ENCODE results near the gene DOK1.

The DOK1 gene

DNA sequence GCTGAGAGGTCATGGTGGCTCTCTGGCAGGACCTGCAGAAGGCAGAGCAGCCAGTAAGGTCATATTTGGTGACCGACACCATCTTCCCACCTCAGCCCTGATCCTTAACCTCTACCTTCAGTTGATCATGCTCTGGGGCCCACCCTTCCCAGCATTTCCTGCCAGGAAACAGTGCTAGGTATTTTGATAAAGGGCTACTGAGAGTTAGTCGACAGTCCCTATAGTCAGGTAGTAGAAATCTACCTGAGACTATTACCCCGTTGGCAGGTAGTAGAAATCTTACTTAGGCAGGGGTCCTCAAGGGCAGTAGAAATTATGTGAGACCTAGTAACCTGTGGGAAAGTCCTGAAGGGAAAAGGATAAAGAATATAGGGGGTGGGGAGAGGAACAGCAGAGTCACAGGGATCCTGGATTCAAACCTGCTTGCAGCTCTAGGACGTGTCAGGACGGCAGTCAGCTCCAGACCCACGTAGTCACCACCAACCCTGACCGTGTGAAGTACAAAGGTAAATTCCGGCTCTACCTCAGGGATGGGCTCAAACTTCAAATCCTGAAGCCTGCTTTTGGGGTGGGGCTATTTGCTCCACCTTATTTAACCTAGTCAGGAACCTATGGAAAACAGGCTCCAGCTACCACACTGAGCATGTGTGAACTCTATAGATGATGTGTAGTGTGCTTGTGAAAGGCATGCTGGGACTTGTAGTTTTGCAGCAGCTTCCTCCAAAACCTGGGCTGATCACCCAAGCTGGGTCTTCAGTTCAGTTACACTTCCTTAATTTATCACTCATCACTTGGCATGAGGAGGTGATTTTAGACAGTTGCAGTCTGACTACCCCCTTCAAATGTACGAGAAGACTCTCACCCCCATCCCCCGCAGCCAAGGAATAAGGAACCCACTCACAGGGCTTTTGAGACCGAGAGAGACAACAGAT, 28.5 kb upstream of the DOK1 start, which contains the start of gene DQX1:
DQX1 (minus strand) TSS at position 515 of the 932 bp plus-strand sequence; CDS start at position 13, 502 bp downstream.
- DNase-seq: peak in 1 of 3 experiments; percentile 39

- no peak for DNase-seq
Observed at GRCh38 chr2:74526649-74527230, 27.8 kb upstream of the DOK1 start.

DNA sequence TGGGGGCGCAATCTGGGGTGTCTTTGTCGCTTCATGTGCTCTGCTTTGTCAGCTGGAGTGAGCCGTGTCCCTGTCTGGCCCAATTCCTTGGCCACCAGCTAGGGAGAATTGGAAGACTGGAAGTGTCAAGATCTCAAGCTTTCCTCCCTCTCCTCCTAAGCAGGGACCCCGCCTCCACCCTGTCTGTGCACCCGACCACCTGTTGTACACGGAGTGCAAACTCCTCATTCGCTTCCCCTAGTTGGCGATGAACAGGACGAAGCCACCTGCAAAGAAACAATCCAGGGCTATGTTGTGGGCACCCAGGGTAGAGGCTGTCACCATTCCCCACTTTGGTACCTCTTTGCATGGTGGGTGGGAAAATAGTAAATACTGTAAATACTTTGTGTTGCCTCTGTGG, 26.8 kb upstream of the DOK1 start:
- no peak for DNase-seq

GRCh38 chr2:74528600-74529356, 25.7 kb upstream of the DOK1 start:
- no peak for DNase-seq

DNA sequence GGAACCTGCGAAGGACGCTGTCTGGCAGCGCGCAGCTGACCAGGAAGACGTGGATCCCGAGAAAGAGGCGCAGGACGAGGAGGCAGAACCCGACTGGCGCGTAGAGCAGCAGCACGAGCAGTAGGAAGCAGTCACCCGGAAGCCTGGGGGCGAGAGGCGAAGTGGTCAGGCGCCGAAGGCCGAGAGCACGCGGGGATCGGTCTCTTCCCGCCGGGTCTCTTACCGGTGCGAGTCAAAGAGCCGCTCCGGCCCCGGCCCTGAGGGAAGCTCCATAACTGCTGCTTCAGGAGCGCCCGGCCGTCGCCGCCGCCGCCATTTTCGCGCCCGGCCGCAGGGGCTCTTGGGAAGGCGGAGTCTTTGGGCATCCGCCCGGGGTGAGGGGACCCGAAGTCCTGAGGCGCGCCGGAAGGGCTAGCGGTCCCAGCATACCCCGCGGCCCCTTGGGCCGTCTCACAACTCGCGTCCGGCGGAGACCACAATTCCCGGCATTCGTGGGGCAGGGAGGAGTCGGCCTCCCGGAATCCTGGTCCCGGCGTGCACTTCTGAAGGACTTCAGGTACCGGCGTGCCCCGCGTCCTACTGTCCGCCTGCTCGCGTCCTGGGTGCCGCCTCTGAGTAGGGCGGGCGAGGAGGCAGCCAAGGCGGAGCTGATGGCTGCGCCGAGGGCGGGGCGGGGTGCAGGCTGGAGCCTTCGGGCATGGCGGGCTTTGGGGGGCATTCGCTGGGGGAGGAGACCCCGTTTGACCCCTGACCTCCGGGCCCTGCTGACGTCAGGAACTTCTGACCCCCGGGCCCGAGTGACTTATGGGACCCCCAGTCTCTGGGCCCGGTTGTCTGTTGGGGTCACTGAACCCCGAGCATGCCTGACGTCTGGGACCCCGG, 24.9 kb upstream of the DOK1 start, which contains the start of the genes AUP1 and HTRA2:
AUP1 (minus strand) TSS at position 350 of the 882 bp plus-strand sequence; CDS start at position 273, 77 bp downstream.
HTRA2 (plus strand) TSS at position 577 of the 882 bp plus-strand sequence; CDS start at position 651, 74 bp downstream.
- DNase-seq: peak; percentile 93 to 100 (median 99)

GRCh38 chr2:74530239-74531187, 24.0 kb upstream of the DOK1 start:
- peak; percentile 28 to 69 (median 66) for DNase-seq

GRCh38 chr2:74531666-74532065, 22.9 kb upstream of the DOK1 start:
- DNase-seq: no peak

DNA sequence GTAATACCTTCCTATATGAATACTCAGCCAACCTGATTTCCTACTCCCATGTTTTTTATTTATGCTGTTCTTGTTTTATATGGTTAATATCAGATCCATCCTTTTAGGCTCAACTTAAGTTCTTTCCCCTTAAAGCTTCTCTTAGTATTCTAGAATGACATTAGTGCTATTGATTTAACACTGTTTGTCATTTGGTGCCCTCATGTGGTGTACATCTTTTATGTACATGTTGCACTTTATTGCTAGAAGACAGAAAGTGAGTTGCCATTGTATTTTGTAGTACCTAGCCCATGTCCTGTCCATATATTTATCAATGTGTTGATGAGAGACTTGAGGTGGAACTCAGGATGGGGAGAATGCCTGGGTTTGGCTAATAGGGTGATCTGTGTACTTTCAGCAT, 22.3 kb upstream of the DOK1 start:
- peak in 1 of 3 experiments; percentile 60 for DNase-seq

DNA sequence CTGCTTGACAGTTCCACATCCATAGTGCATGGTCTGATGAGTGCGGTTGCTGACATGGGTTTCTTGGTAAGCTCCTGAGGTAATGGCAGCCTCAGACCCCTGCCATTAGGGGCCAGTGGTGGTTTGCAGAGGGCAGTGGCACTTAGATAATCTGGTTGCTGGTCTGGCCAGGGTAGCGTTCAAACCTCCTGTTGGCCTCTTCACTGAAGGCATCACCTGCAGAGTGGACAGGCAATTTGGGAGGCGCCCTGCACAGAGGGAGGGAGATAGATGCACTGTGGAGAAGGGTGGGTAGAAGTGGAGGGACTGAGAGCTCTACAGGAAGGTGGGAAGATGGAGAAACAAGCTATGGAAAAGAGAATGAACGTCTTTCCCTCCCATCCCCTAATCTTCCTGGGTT, 21.1 kb upstream of the DOK1 start:
- DNase-seq: no peak

- no peak for DNase-seq
Observed at GRCh38 chr2:74534411-74534810, 20.1 kb upstream of the DOK1 start.

DNA sequence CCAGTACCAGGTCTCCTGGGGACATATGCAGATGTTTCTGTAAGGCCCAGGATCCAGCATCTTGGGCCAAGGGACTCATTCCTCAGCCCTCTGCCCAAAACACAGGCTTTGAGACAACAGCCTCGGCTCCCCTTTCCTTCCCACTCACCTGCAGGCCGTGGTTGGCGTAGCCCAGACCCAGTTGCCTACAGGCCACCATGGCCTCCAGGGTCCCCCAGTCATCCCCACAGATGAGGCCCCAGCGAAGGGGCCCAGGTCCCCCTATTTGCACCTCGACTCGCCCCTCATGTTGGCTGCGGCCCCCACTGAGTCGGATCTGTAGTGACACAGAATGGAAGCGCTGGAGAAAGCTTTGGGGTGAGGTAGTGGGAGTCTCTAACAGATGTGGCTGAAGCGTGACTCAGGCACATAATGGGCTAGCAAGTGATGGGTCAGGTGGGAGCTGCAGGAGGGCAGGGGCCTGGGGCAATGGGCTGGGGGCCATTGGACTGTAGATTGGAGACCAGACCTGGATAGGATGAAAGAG, 19.0 kb upstream of the DOK1 start:
- no peak for DNase-seq

DNA sequence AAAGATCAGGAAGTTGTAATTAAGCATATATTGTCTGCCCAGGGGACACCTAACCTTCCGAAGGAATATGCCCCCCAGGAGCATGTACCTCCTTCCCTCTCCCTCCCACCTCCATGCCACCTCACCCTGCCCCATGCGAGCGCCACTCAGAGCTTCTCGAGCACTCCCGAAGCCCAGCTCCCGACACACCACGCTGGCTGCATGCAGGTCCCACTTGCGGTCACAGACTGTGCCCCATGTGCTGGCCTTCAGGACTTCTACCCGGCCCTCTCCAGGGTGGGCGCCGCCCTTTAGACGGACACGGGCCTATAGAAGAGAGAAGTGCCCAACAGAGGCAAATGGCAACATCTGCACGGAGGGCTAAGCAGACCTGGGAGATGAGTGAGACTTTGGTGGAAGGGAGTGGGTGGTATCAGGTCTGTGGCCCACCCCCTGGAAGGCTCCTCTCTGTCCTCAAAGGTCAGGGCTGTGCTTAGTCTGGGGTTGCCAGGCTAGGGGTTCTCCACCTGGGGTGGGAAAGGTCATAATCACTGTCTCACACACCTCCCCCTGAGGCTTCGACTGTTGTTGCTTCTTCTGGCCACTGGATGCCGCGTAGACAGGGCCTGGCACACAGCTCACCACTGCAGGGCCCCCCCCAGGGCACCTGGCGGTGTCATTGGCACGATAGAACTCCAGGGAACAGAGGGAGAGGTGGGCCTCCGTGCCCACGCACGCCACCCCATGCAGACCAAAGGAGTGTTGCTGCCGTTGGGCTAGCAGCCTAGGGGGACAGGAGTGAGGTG, 18.2 kb upstream of the DOK1 start:
- DNase-seq: no peak

DNA sequence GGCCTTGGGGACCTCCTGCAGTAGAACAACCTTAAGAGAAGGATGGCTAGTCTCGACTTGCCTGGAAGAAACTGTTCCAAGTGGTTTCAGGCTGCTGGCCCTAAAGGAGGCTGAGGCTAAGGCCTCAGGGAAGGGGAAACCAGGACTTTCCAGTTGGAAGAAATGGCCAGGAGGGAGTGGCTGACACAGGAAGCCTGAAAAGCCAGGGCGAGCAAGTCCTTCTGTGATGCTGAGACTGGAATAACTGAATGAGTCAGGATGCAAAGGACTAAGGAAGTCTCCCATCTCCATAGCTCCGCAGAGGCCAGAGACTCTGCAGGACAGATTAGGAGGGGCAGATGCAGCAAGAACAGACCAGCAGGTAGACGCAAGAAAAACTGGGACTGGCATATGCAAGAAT, 17.4 kb upstream of the DOK1 start:
- no peak for DNase-seq

GRCh38 chr2:74538881-74539339, 15.6 kb upstream of the DOK1 start:
- no peak for DNase-seq

- no peak for DNase-seq
Observed at GRCh38 chr2:74540291-74540690, 14.2 kb upstream of the DOK1 start.

DNA sequence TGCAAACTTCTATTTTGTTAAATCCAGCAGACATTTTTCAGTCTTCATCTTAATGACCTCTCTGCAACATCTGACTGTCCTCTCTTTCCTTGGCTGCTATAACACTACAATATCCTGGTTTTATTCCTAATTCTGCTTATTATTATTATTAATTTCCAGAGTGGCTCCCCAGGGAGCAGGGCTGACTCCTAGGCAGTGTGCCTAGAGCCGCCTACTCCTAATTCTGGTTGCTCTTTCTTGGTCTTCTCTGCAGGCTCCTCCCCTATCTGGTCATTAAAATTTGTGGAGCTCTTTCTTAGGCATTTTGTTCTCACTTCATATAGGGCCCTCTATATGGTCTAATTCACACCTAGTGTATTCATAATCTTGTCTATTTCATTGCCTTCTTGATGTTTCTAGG, 11.5 kb upstream of the DOK1 start:
- no peak for DNase-seq

DNA sequence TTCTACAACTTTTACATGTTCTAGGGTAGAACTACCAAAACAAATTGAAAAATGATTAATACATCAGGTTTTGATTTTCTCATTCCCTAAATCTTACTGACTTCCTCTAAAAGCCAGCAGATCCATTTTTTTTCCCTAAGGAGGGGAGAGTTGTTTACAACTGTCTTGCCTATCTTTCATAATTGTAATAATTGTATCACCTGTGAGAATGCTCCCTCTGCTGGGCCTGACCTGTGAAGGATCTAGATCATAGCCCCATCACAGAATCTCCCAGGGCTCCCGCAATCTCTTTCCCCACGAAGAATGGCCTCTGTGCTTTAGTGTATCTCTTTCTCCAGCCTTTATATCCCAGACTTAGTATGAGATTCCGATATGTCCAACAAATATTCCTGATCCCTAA, 9.9 kb upstream of the DOK1 start:
- peak in 2 of 3 experiments; percentile 10 to 47 for DNase-seq

DNA sequence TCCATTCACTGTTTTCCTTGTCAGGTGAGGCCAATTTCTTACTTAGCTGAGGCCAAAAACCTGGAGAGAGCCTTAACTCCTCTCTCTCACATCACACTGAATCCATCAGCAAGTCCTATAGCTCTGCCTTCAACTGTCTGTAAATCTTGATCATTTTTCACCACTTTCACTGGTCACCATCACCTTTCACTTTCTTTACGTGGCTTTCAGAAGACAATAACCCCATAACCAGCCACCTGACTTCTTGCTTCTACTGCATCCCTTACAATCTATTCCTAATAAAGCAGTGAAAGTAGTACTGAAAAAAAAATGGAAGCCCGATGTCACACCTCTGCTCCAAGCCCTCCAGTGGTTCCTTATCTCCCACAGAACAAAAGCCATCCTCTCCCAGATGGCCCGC, 8.5 kb upstream of the DOK1 start:
- DNase-seq: no peak

- peak in 2 of 3 experiments; percentile 22 to 87 for DNase-seq
Observed at GRCh38 chr2:74548285-74548899, 6.1 kb upstream of the DOK1 start.
